GM19043 (cell line): ENCODE measurements around the gene NR2F1.

ENCODE experiments used
- ATAC-seq: cut with Tn5 transposase; IDR thresholded peaks from one replicate; pipeline ENCODE4 v1.9.1; 2021; ENCODE audit warnings: low read depth; ENCODE audit not compliant: unreplicated experiment

The NR2F1 gene

DNA sequence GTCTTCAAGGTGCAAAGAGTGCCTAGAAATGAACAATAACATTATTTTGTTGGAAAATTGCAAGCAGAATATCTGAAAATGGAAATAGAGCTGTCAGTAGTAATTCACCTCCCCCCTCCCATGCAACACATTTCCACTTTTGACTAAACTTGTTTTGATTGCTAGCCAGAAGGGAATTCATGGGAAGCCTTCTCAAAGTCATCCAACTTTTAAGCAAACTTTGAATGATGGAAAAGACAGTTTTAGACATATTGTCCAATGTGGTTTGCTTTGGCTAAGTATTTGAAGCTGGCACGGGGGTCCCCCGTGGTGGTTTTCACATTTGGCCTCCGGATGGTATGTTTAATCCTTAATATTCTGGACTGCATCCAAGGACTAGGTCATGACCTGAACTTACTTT, 7.5 kb downstream of the NR2F1 start:
- no peak for ATAC-seq

DNA sequence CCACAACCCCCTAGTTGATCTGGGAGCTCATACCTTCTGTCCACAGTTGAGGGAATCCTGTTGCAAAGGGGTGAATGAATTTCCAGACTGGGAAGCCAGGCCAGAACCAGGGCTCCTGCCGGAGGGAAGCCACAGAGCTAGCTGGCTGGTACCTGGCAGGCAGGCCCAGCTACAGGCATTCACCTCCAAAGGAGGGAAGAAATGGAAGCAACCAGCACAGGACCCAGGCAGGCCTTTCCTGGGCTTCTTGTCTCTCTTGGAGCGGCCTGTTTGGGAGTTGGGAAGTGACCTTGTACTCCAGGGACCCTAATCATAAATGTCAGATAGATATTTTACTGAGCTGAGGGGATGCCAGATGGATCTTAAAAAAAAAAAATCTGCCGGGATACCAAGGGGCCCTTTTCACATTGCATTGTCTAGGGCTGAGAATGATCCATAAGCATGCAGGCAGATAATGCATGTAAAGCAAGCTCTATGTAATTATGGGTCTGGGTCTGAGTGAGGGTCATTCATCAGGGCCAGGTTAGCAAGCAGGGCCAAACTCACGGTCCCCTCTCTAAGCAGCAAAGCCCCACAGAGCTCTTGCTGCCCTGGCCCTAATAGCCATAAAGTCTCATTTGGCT, 8.4 kb downstream of the NR2F1 start:
- no peak for ATAC-seq

- ATAC-seq: no peak
Observed at GRCh38 chr5:93592883-93593282, 9.9 kb downstream of the NR2F1 start.

- no peak for ATAC-seq
Observed at GRCh38 chr5:93593476-93594131, 10.6 kb downstream of the NR2F1 start.

- ATAC-seq: no peak
Observed at GRCh38 chr5:93594591-93595419, 11.8 kb downstream of the NR2F1 start.

GRCh38 chr5:93595420-93596147, 12.6 kb downstream of the NR2F1 start:
- ATAC-seq: no peak

GRCh38 chr5:93596310-93596675, 13.3 kb downstream of the NR2F1 start:
- ATAC-seq: no peak

- no peak for ATAC-seq
Observed at GRCh38 chr5:93596676-93597490, 13.9 kb downstream of the NR2F1 start.

GRCh38 chr5:93598091-93599000, 15.3 kb downstream of the NR2F1 start:
- ATAC-seq: no peak

DNA sequence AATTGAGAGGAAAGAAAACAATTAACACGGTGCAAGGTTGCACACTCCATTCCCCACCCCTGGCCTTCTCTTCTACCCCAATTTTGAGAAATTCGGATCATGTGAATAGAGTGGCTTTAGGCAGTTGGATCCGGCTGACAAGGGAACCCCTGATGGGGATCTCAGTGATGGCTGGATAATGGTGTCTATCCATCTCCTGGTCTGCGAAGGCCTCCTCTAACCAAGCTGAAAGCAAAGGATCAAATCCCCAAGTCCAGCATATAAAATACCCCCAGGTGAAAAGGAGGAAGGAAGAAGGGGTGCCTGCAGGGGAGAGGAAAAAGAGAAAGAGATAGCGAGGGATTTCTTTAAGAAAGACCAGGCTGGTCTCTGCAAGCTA, 16.0 kb downstream of the NR2F1 start:
- no peak for ATAC-seq

- no peak for ATAC-seq
Observed at GRCh38 chr5:93599399-93600120, 16.5 kb downstream of the NR2F1 start.

- no peak for ATAC-seq
Observed at GRCh38 chr5:93600409-93601070, 17.5 kb downstream of the NR2F1 start.

DNA sequence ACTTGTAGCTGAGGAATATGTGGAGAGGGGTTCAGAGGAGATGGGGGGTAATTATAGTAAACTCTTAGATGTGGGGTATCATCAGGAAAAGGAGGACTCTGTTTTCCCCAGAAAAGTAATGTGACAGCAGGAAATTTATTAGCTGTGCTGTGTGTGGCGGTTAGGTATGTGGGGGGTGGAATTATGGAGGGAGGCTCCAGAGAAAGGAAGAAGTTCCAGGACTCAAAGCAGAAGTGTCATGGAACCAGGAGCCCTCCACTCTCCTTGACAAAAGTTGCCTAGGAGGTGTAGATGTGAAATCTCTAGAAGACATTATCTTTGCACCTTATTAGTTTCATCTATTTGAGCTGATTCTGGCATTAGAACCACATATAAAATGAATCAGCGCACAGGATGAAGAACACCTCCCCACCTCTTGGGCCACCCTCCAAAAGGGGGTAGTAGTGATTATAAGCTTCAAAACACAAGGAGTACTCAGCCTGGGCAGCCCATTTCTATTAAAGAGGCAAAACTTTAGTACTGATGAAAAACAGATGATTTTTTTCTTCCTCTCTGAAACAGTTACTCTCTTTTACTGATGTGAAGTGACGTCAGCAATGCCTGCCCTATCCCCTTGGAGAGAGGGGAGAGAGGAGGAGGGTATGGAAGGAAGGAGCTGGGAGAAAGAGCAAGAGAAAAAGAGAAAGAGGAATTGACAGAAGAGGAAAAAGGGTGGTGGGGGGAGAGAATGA, 18.2 kb downstream of the NR2F1 start:
- ATAC-seq: no peak

DNA sequence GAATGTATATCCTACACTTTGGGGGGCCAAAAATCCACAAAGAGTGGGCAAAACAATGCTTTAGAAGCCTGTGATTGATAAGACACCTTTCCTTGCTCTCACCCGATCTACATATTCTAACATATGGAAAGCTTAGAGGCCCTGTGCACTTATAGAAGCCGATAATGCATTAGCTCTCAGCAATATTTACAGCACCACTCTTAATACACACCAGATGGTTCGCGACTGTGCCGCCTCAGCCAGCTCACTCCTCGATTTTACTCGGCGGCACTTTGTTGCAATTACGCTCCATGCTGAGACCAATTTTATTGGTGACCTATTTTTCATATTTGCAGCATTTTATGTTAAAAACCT, 18.8 kb downstream of the NR2F1 start:
- ATAC-seq: no peak

- ATAC-seq: no peak
Observed at GRCh38 chr5:93602241-93603077, 19.4 kb downstream of the NR2F1 start.

DNA sequence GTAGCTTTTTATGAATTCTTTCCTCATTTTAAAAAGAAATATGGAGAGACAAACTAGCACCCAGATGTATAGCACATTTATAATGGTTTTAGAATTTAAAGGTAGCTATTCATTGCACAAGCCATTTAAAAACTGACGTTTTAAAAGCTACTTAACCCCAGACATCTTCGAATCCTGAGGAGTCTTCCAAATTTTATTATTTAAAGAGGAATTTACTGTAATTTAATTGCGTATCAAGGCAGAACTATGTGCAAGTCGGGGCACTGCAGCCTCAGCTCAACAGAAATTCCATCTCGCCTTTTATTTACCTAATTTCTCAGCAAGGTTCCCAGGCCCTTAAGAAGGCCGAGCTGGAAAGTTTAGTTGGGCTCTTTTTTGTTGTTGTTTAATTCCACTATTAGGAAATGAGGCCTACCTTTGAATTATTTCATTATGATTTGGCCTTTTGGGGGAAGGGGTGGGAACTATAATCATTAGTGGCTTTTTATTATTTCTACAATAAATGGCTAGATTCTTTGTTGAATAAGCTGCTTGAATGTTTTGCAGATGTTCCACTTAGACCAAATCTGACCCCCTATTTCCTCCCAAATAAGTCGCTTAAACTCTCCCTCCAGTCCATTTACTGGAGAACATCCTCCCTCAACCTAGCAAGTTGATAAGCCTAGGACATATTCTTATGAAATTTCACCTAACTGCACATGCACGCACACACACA, 20.2 kb downstream of the NR2F1 start:
- no peak for ATAC-seq
